GM21737 (cell line): ENCODE data around the gene SCPEP1.
"Not testable (repeated sequence)": the region's sequence is repeated elsewhere in the genome, so short reads cannot be mapped to it uniquely, and the experiment has no call there.

Source experiments
- ATAC-seq: cut with Tn5 transposase; IDR thresholded peaks from one replicate; pipeline ENCODE4 v1.9.1; 2021; ENCODE audit warnings: mild to moderate bottlenecking, moderate library complexity; ENCODE audit not compliant: unreplicated experiment

The SCPEP1 gene

DNA sequence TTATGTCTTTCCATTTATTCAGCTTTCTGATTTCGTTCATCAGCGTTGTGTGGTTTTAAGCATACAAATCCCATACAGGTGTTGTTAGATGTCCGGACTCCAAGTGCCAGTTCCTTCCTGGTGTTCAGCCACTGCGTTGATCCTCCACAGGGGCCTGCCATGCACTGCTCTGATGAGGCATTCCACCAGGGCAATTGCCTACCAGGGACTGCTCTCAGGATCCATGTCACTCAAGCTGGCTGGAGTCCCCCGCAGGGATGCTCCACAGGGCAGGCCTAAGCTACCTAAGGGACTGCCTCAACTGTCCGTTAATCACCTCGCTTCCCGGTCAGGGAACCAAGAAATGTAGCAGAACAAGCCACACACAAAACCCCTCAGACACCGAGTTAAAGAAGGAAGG lies 12.7 kb upstream of the SCPEP1 start:
- ATAC-seq, result not testable (repeated sequence)

DNA sequence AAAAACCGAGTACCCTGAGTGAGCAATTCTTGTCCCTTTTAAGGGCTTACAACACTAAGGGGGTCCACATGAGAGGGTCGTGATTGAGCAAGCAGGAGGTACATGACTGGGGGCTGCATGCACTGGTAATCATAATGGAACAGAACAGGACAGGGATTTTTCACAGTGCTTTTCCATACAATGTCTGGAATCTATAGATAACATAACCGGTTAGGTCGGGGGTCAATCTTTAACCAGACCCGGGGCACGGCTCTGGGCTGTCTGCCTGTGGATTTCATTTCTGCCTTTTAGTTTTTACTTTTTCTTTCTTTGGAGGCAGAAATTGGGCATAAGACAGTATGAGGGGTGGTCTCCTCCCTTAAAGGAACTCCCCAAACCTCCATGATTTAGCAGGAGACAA lies 12.2 kb upstream of the SCPEP1 start:
- ATAC-seq, result not testable (repeated sequence)

GRCh38 chr17:56966338-56966737 lies 11.6 kb upstream of the SCPEP1 start:
- no peak for ATAC-seq

DNA sequence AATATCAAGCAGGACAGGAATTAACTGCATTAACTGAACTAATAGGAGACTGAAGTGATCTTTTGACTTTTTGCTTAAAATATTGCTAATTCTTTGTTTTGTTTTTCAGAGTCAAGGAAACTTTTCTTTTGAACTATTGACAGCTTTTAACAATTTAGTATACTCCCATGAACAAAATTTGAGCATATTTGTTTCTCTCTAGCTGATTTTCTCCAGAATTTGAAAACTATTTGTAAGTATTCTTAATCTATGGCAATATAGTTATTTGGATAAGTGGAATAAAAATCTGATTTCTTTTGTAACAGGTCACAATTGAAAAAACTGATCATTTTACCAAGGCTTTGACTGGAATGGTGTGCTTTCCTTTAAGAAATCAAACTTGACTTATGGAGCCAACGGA lies 7.0 kb upstream of the SCPEP1 start:
- no peak for ATAC-seq

- no peak for ATAC-seq
These were observed 5.7 kb upstream of the SCPEP1 start for GRCh38 chr17:56972111-56972730.

GRCh38 chr17:56973520-56973919 lies 4.4 kb upstream of the SCPEP1 start:
- ATAC-seq, result no peak

GRCh38 chr17:56974055-56974454 lies 3.9 kb upstream of the SCPEP1 start:
- ATAC-seq, result no peak

DNA sequence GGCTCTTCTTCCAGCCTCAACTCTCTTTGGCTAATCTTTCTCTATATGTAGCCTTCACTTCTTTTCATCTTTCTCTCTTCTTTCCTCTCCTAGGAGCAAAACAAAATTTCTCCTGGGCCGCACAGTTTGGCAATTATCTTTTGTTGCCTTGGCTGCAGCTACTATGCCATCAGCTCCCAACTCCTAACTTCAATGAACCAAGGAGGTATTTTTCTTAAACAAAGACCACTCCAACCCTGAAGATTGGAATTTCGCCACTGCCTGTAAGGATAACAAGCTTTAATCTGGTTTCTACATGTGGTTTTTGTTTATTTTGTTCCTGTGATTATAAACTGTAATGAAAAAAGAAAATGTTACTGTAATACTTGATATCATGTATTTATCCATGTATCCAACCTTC lies 2.3 kb upstream of the SCPEP1 start:
- no peak for ATAC-seq

GRCh38 chr17:56976941-56977608 lies 856 bp upstream of the SCPEP1 start:
- ATAC-seq, result no peak

GRCh38 chr17:56978441-56979090 lies 635 bp downstream of the SCPEP1 start:
- no peak for ATAC-seq

DNA sequence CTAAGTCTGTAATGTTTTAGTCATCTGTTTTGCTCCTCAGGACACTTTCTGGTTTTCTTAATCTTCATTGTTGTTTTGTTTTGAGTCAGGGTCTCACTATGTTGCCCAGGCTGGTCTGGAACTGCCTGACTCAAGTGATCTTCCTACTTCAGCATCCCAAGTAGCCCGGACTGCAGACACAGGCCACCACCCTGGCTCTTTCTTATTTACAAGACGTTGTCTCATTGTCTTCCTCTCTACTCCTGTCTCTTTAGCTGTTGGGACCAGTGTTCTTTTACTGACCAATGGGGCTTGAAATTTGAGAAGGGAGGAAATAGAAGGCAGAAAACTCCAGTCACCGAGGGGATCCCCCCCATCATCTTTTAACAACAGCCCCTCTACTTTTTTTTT lies 1.2 kb downstream of the SCPEP1 start:
- no peak for ATAC-seq

- ATAC-seq, result not testable (repeated sequence)
These were observed 2.6 kb downstream of the SCPEP1 start for GRCh38 chr17:56980526-56980925.

- ATAC-seq, result no peak
These were observed 4.4 kb downstream of the SCPEP1 start for GRCh38 chr17:56982312-56982711.

DNA sequence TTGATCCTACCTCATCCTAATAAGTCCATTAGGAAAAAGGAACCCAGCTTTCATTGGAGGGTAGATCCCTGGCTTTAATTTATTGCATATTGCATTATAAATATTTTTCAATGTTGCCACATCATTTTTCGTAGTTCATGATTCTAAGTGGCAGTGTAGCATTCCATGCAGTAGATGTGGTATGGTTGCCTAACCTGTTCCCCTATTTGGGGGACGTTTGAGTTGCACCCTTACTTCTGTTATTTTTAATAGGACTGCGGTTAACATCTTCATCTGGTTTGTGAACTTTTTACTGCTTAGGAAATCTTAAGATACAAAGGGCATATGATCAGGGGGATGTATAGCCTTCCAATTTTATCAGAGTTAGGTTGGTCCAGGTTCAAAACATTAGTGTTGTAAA lies 5.4 kb downstream of the SCPEP1 start:
- ATAC-seq, result no peak

DNA sequence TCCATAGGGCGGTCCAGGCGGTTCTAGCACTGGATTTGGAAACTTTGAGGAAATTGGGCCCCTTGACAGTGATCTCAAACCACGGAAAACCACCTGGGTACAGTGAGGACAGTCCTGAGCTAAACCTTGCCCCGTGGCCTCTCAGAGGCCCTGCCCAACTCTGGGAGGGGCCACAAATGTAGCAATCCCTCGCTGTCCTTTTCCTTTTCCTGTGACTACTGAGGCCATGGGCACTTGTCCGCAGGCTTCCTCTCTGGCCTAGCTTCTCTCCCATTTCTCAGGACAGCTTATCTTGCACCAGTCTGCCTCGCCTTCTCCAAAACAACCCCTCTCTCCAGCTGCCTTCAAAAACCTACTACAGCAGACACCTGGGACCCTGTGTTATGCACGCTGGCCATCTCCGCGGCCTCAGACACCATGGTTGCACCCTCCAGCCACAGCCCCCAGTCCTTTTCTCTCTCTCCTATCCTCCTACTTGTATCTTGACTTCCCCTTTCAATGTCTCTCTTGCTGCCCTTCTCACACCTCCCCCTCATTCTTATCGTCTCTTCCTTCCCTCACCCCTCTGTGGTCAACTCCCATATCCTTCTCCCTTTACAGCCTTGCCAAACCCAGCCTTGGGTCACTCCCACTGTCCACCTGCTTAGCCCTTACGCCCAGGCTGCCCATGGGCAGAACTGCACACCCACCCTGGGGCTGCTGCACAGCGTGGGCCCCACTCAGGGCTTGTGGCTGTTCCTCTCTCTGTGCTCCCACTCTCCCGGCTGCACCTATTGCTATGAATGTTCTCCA lies 7.6 kb downstream of the SCPEP1 start:
- no peak for ATAC-seq

DNA sequence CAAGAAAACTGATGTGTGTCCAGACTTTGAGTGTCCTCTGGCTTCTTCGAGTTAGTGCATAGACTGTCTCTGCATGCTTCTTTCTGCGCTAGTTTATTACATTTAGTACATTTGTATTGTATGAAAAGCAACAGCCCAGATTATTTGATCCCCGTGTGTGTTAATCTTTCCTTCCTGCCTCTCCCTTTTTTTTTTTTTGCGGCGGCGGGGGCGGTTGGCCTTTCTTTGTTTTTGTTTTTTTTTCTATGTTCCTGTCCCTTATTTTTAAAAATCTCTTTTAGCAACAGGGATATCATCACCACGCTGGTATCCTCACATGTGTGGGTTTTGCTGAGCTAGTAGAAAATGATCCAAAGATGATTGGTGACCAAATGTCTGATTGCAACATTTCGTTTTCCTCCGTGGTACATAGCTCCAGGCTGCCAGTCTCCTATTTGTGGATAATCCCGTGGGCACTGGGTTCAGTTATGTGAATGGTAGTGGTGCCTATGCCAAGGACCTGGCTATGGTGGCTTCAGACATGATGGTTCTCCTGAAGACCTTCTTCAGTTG lies 9.4 kb downstream of the SCPEP1 start:
- ATAC-seq, result no peak

GRCh38 chr17:56988901-56989572 lies 11.1 kb downstream of the SCPEP1 start:
- ATAC-seq, result no peak

- no peak for ATAC-seq
These were observed 14.4 kb downstream of the SCPEP1 start for GRCh38 chr17:56992364-56992763.

DNA sequence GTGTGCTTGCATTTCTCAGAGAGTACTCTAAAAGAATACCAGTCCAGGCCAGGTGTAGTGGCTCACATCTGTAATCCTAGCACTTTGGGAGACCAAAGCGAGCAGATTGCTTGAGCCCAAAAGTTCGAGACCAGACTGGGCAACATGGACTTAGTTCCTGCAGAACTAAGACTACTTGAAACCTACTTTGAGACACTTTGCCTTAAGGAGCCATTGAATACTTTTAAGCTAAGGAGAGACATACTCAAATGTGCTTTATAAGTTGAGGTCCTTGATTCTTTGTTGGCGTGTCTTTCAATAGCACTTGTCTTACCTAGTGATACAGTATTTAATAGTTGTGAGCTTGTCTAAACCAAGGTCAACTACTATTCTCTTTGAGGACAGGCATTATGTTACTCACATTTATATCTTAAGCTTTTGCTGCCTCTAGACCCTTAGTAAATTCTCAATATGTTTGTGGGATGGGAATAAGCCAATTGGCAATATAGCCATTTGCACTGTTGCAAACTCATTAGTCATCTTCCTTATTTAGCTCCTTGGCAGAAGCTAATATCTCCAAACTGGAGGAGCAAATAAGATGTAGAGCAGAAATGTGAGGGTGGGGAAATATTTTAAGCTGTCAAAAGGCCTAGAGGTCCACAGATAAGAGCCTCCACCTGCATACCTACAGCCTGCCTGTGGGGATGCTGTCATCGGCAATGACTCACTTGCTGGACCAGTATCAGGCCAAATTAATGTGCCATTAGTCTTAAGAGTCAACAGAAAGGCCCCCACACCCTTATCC lies 16.3 kb downstream of the SCPEP1 start:
- no peak for ATAC-seq

GRCh38 chr17:56995766-56996165 lies 17.8 kb downstream of the SCPEP1 start:
- ATAC-seq, result no peak
